Measurements from ENCODE around the gene REEP2.
A peak's percentile ranks its signal among the peaks of the same experiment; 100 is the strongest.

REEP2 gene

DNA sequence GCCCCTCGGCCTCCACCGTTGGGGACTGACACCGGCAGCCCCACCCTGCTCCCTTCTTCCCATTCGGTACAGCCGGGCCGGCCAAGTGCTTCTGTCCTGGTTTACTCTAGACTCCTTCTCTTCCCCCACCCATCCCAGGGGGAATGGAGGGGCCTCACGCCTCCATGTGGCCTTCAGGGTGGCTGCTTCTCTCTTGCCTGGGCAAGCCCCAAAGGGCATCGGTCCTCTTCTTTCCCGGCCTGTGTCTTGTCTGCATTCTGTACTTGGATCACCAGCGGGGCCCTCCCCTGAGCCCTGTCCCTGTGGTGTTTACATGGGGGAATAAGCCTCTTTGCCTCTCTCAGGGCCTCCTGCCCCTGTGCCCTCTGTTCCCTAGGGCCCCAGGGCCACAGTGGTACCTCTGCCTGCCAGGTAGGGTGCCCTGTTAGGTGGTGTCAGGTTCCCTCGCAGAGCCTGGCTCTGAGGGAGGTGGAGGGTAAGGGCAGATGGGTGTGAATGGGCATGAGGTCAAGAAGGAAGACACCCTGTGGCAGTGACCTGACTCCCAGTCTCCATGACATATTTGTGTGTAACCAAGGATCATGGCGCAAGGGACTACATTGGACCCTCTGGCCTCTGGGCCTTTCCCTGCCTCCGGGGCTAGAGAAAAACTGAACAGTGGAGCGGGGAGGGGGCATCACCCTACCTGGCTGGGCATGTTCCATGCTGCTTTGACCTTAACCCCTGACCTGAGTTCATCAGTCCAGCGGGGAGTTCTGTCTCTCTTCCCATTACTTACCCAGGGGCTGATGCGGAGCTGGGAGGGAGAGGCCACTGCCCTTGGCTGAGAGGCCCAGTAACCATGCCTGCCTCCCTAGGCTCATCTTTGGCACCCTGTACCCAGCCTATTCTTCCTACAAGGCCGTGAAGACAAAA lies 1.6 kb downstream of the REEP2 start:
- Histone ChIP-seq H3K27ac (ENCODE audit: low read depth, low read length) (no peak overlapping the region), H2AK5ac (ENCODE audit: low read length) (no peak overlapping the region), H3K23ac (ENCODE audit: low read length) (no peak overlapping the region), H3K4ac (ENCODE audit: low read depth, low read length) (no peak overlapping the region), H4K91ac (ENCODE audit: low read depth, low read length) (no peak overlapping the region), H3K9ac (ENCODE audit: low read length) (no peak overlapping the region), H3K4me2 (ENCODE audit: low read length) (no peak overlapping the region), H3K27me3 (ENCODE audit: insufficient read depth, low read length) (peaks cover 4% of the 10 kb centered on the region), H3K79me2 (ENCODE audit: control insufficient read depth, insufficient read depth, low read length, poor library complexity) (no peaks in the 10 kb centered on the region), H3K4me1 (ENCODE audit: control insufficient read depth in 1 of 2, insufficient read depth in 2 of 2, low read length in 2 of 2) (peaks cover 2 to 5% of the 10 kb centered on the region in 2 experiments), H3K79me1 (ENCODE audit: low read length) (no peaks in the 10 kb centered on the region), H2BK12ac (ENCODE audit: low read length) (no peak overlapping the region), H3K36me3 (ENCODE audit: control insufficient read depth in 1 of 2, insufficient read depth in 2 of 2, low read length in 2 of 2) (peaks cover 7 to 11% of the 10 kb centered on the region in 2 experiments), H2BK120ac (ENCODE audit: insufficient read depth, low read length, poor library complexity) (no peak overlapping the region), H2AFZ (ENCODE audit: insufficient read depth, low read length, poor library complexity) (no peak overlapping the region), H3K18ac (ENCODE audit: low read length) (no peak overlapping the region), H4K12ac (ENCODE audit: low read depth, low read length) (no peak overlapping the region), H3K9me3 (ENCODE audit: insufficient read depth, low read depth, low read length) (peaks cover 1% of the 10 kb centered on the region), H2BK5ac (ENCODE audit: low read depth, low read length, poor library complexity) (no peak overlapping the region), H4K8ac (ENCODE audit: low read depth, low read length) (no peak overlapping the region), H3K4me3 (ENCODE audit: low read depth, low read length) (no peak overlapping the region), H3K14ac (ENCODE audit: low read length) (no peak overlapping the region)
- no CpG with 5 or more reads among the region's 17 CpGs for WGBS (ENCODE audit: extremely low coverage, insufficient coverage, insufficient read length)
- DNase-seq, result no peak

GRCh38 chr5:138441221-138441620 lies 2.4 kb downstream of the REEP2 start:
- peaks cover 4% of the 10 kb centered on the region for H3K27me3 ChIP-seq (ENCODE audit: insufficient read depth, low read length)
- H3K4me2 ChIP-seq (ENCODE audit: low read length), result no peak overlapping the region
- no peak overlapping the region for H4K91ac ChIP-seq (ENCODE audit: low read depth, low read length)
- H3K9me3 ChIP-seq (ENCODE audit: insufficient read depth, low read depth, low read length), result peaks cover 1% of the 10 kb centered on the region
- H3K79me2 ChIP-seq (ENCODE audit: control insufficient read depth, insufficient read depth, low read length, poor library complexity), result no peaks in the 10 kb centered on the region
- H3K18ac ChIP-seq (ENCODE audit: low read length), result no peak overlapping the region
- H2AFZ ChIP-seq (ENCODE audit: insufficient read depth, low read length, poor library complexity), result no peak overlapping the region
- H3K9ac ChIP-seq (ENCODE audit: low read length), result no peak overlapping the region
- H4K12ac ChIP-seq (ENCODE audit: low read depth, low read length), result no peak overlapping the region
- H2AK5ac ChIP-seq (ENCODE audit: low read length), result no peak overlapping the region
- no CpG with 5 or more reads among the region's 9 CpGs for WGBS (ENCODE audit: extremely low coverage, insufficient coverage, insufficient read length)
- H2BK5ac ChIP-seq (ENCODE audit: low read depth, low read length, poor library complexity), result no peak overlapping the region
- H3K36me3 ChIP-seq (ENCODE audit: control insufficient read depth in 1 of 2, insufficient read depth in 2 of 2, low read length in 2 of 2), result peaks cover 0 to 4% of the 10 kb centered on the region in 2 experiments
- H3K4ac ChIP-seq (ENCODE audit: low read depth, low read length), result no peak overlapping the region
- H3K14ac ChIP-seq (ENCODE audit: low read length), result no peak overlapping the region
- no peak overlapping the region for H4K8ac ChIP-seq (ENCODE audit: low read depth, low read length)
- no peak overlapping the region for H3K23ac ChIP-seq (ENCODE audit: low read length)
- H3K4me3 ChIP-seq (ENCODE audit: low read depth, low read length), result no peak overlapping the region
- H3K27ac ChIP-seq (ENCODE audit: low read depth, low read length), result no peak overlapping the region
- no peak for DNase-seq
- H2BK120ac ChIP-seq (ENCODE audit: insufficient read depth, low read length, poor library complexity), result no peak overlapping the region
- H3K4me1 ChIP-seq (ENCODE audit: control insufficient read depth in 1 of 2, insufficient read depth in 2 of 2, low read length in 2 of 2), result peaks cover 2 to 5% of the 10 kb centered on the region in 2 experiments
- H2BK12ac ChIP-seq (ENCODE audit: low read length), result no peak overlapping the region
- no peaks in the 10 kb centered on the region for H3K79me1 ChIP-seq (ENCODE audit: low read length)

DNA sequence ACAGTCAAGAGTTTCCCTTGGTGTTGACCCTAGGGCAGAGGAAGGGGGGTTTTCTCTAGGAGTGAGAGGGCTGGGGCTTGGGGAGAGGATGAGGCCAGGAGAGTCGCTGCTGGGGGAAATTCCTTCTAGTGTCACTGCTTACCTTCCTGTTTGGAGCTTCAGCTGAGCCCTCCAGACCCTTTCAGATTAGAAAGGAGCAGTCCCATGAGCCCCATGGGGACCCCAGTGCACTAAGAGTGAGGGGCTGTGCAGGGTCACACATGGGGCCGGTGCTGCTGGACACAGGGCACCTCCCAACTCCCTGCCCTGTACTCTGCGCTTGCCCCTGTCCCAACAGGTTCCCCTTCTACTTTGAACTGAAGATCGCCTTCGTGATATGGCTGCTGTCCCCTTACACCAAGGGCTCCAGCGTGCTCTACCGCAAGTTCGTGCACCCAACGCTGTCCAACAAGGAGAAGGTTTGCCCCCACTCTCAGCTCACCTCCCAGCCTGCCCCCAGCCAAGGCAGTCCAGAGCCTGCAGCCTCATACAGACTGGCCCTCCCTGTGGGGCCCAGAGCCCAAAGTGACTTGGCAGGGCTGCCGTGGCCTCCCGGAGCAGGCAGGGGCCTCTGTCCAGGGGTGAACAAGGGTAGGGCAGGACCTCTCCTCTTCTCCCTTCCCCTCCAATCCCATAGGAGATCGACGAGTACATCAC lies 5.4 kb downstream of the REEP2 start:
- Histone ChIP-seq H2BK120ac (ENCODE audit: insufficient read depth, low read length, poor library complexity) (no peak overlapping the region), H3K4me3 (ENCODE audit: low read depth, low read length) (no peak overlapping the region), H3K23ac (ENCODE audit: low read length) (no peak overlapping the region), H3K27me3 (ENCODE audit: insufficient read depth, low read length) (peaks cover under 1% of the 10 kb centered on the region), H3K27ac (ENCODE audit: low read depth, low read length) (no peak overlapping the region), H2AFZ (ENCODE audit: insufficient read depth, low read length, poor library complexity) (no peak overlapping the region), H3K4me2 (ENCODE audit: low read length) (no peak overlapping the region), H3K79me1 (ENCODE audit: low read length) (no peaks in the 10 kb centered on the region), H3K36me3 (ENCODE audit: control insufficient read depth in 1 of 2, insufficient read depth in 2 of 2, low read length in 2 of 2) (no peaks in the 10 kb centered on the region), H3K14ac (ENCODE audit: low read length) (no peak overlapping the region), H3K9me3 (ENCODE audit: insufficient read depth, low read depth, low read length) (peaks cover 1% of the 10 kb centered on the region), H3K9ac (ENCODE audit: low read length) (no peak overlapping the region), H2AK5ac (ENCODE audit: low read length) (no peak overlapping the region), H3K18ac (ENCODE audit: low read length) (no peak overlapping the region), H4K12ac (ENCODE audit: low read depth, low read length) (no peak overlapping the region), H2BK5ac (ENCODE audit: low read depth, low read length, poor library complexity) (no peak overlapping the region), H3K4me1 (ENCODE audit: control insufficient read depth in 1 of 2, insufficient read depth in 2 of 2, low read length in 2 of 2) (peaks cover 0 to 2% of the 10 kb centered on the region in 2 experiments), H3K4ac (ENCODE audit: low read depth, low read length) (no peak overlapping the region), H2BK12ac (ENCODE audit: low read length) (no peak overlapping the region), H4K91ac (ENCODE audit: low read depth, low read length) (no peak overlapping the region), H3K79me2 (ENCODE audit: control insufficient read depth, insufficient read depth, low read length, poor library complexity) (no peaks in the 10 kb centered on the region), H4K8ac (ENCODE audit: low read depth, low read length) (no peak overlapping the region)
- no peak for DNase-seq
- whole genome bisulfite sequencing (ENCODE audit: extremely low coverage, insufficient coverage, insufficient read length), result no CpG with 5 or more reads among the region's 13 CpGs

GRCh38 chr5:138444774-138445546 lies 6.1 kb downstream of the REEP2 start:
- H2BK5ac ChIP-seq (ENCODE audit: low read depth, low read length, poor library complexity), result no peak overlapping the region
- H2BK12ac ChIP-seq (ENCODE audit: low read length), result no peak overlapping the region
- no peak overlapping the region for H3K18ac ChIP-seq (ENCODE audit: low read length)
- DNase-seq, result peak in 1 of 2 donors; percentile 36
- H3K4me2 ChIP-seq (ENCODE audit: low read length), result no peak overlapping the region
- H4K91ac ChIP-seq (ENCODE audit: low read depth, low read length), result no peak overlapping the region
- no peaks in the 10 kb centered on the region for H3K79me2 ChIP-seq (ENCODE audit: control insufficient read depth, insufficient read depth, low read length, poor library complexity)
- no peaks in the 10 kb centered on the region for H3K27me3 ChIP-seq (ENCODE audit: insufficient read depth, low read length)
- H3K14ac ChIP-seq (ENCODE audit: low read length), result no peak overlapping the region
- H2AFZ ChIP-seq (ENCODE audit: insufficient read depth, low read length, poor library complexity), result no peak overlapping the region
- no peak overlapping the region for H3K9ac ChIP-seq (ENCODE audit: low read length)
- H3K36me3 ChIP-seq (ENCODE audit: control insufficient read depth in 1 of 2, insufficient read depth in 2 of 2, low read length in 2 of 2), result no peaks in the 10 kb centered on the region
- no peak overlapping the region for H4K12ac ChIP-seq (ENCODE audit: low read depth, low read length)
- no peak overlapping the region for H4K8ac ChIP-seq (ENCODE audit: low read depth, low read length)
- H3K4me1 ChIP-seq (ENCODE audit: control insufficient read depth in 1 of 2, insufficient read depth in 2 of 2, low read length in 2 of 2), result no peaks in the 10 kb centered on the region
- no peak overlapping the region for H2BK120ac ChIP-seq (ENCODE audit: insufficient read depth, low read length, poor library complexity)
- H3K27ac ChIP-seq (ENCODE audit: low read depth, low read length), result no peak overlapping the region
- no peak overlapping the region for H3K4ac ChIP-seq (ENCODE audit: low read depth, low read length)
- H3K9me3 ChIP-seq (ENCODE audit: insufficient read depth, low read depth, low read length), result peaks cover 1% of the 10 kb centered on the region
- no peak overlapping the region for H2AK5ac ChIP-seq (ENCODE audit: low read length)
- H3K4me3 ChIP-seq (ENCODE audit: low read depth, low read length), result no peak overlapping the region
- no CpG with 5 or more reads among the region's 22 CpGs for WGBS (ENCODE audit: extremely low coverage, insufficient coverage, insufficient read length)
- no peaks in the 10 kb centered on the region for H3K79me1 ChIP-seq (ENCODE audit: low read length)
- H3K23ac ChIP-seq (ENCODE audit: low read length), result no peak overlapping the region
